Measurements from ENCODE around the gene PCDHB4.
"Not testable (repeated sequence)": the region's sequence is repeated elsewhere in the genome, so short reads cannot be mapped to it uniquely, and the experiment has no call there.

Gene PCDHB4

DNA sequence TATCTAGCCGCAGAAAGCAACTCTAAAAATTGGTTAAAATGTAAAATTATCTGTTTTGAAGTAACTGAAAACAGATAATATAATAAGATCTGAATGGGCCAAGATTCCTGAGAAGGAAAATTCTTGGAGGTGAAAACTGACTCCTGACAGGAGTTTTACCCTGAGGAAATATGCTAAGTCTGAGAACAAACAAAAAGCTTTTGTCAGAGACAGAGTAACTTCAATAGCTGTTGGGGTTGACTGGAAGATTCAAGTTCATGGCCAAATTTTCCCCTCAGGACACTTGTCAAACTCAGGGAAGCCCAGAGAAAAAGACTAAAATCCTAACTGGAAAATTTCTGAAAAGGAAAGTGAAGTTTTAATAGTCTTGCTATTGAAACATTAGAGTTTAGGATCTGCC lies 5.7 kb downstream of the PCDHB4 start:
- Histone ChIP-seq H3K27me3 (ENCODE audit: control insufficient read depth, low read length) (no peaks in the 10 kb centered on the region), H3F3A (ENCODE audit: control insufficient read depth, insufficient read depth) (no peaks in the 10 kb centered on the region), H4K20me1 (ENCODE audit: control insufficient read depth, insufficient read depth, low read depth, low read length) (no peaks in the 10 kb centered on the region), H3K79me2 (ENCODE audit: control insufficient read depth, low read length) (no peaks in the 10 kb centered on the region), H3K4me1 (ENCODE audit: control insufficient read depth, low read length) (no peaks in the 10 kb centered on the region), H3K4me3 (ENCODE audit: low read length) (no peak overlapping the region), H3K9me2 (replicated peaks; ENCODE audit: control insufficient read depth, low read length) (no peaks in the 10 kb centered on the region), H3K36me3 (ENCODE audit: control insufficient read depth, low read length) (no peaks in the 10 kb centered on the region), H3K9me3 (ENCODE audit: control insufficient read depth, insufficient read depth, low read length) (no peaks in the 10 kb centered on the region), H3K4me2 (ENCODE audit: low read length) (no peak overlapping the region), H3K27ac (ENCODE audit: low read depth, low read length) (no peak overlapping the region)
- TF ChIP-seq EZH2phosphoT487 (IDR thresholded peaks at IDR 0.05; ENCODE audit: borderline replicate concordance, low read length), result no peak
- TF ChIP-seq, protein P1, sequence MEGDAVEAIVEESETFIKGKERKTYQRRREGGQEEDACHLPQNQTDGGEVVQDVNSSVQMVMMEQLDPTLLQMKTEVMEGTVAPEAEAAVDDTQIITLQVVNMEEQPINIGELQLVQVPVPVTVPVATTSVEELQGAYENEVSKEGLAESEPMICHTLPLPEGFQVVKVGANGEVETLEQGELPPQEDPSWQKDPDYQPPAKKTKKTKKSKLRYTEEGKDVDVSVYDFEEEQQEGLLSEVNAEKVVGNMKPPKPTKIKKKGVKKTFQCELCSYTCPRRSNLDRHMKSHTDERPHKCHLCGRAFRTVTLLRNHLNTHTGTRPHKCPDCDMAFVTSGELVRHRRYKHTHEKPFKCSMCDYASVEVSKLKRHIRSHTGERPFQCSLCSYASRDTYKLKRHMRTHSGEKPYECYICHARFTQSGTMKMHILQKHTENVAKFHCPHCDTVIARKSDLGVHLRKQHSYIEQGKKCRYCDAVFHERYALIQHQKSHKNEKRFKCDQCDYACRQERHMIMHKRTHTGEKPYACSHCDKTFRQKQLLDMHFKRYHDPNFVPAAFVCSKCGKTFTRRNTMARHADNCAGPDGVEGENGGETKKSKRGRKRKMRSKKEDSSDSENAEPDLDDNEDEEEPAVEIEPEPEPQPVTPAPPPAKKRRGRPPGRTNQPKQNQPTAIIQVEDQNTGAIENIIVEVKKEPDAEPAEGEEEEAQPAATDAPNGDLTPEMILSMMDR (IDR thresholded peaks at IDR 0.05; ENCODE audit: low read depth, low read length, poor library complexity, severe bottlenecking), result no peak

DNA sequence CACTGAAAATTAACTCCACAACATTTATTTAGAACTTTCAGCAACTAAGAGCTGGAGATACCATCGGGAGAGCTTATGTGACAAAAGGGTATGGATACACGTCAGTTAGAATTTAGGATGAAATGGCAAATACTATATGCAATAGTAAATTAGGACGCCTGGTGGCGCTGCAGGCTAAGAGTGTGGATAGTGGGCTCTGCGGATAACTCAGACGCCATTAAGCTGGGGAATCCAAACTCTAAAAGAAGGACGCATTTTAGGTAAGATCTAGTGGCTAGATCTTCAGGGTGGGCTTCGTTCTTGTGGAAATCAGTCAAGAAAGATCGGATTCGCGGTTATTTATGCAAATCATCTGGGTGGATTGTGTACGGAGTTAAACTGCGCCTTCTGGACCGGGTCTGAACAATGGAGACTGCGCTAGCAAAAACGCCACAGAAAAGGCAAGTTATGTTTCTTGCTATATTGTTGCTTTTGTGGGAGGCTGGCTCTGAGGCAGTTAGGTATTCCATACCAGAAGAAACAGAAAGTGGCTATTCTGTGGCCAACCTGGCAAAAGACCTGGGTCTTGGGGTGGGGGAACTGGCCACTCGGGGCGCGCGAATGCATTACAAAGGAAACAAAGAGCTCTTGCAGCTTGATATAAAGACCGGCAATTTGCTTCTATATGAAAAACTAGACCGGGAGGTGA lies 13.6 kb downstream of the PCDHB4 start, which contains the start of gene PCDHB5:
TSS of gene PCDHB5 (plus strand) at position 177 of the 688 bp plus-strand sequence. CDS start at position 406, 229 bp downstream.
- Histone ChIP-seq H3K9me2 (replicated peaks; ENCODE audit: control insufficient read depth, low read length) (no peaks in the 10 kb centered on the region), H3K9me3 (ENCODE audit: control insufficient read depth, insufficient read depth, low read length) (no peaks in the 10 kb centered on the region; the same call in 1 of the 2 replicates), H3K4me1 (ENCODE audit: control insufficient read depth, low read length) (no peaks in the 10 kb centered on the region), H4K20me1 (ENCODE audit: control insufficient read depth, insufficient read depth, low read depth, low read length) (no peaks in the 10 kb centered on the region), H3K27me3 (ENCODE audit: control insufficient read depth, low read length) (no peaks in the 10 kb centered on the region), H3K4me3 (ENCODE audit: low read length) (no peak within 1 kb of the TSS), H3K27ac (ENCODE audit: low read depth, low read length) (no peak within 1 kb of the TSS), H3K36me3 (ENCODE audit: control insufficient read depth, low read length) (no peaks in the 10 kb centered on the region), H3F3A (ENCODE audit: control insufficient read depth, insufficient read depth) (no peaks in the 10 kb centered on the region), H3K4me2 (ENCODE audit: low read length) (no peak within 1 kb of the TSS), H3K79me2 (ENCODE audit: control insufficient read depth, low read length) (no peaks in the 10 kb centered on the region)
- TF ChIP-seq, protein P1 (IDR thresholded peaks at IDR 0.05; ENCODE audit: low read depth, low read length, poor library complexity, severe bottlenecking), result peak; percentile 26
- TF ChIP-seq EZH2phosphoT487 (IDR thresholded peaks at IDR 0.05; ENCODE audit: borderline replicate concordance, low read length), result no peak

GRCh38 chr5:141135718-141136266 lies 14.2 kb downstream of the PCDHB4 start:
- H3K4me2 ChIP-seq (ENCODE audit: low read length), result no peak overlapping the region
- H3K79me2 ChIP-seq (ENCODE audit: control insufficient read depth, low read length), result no peaks in the 10 kb centered on the region
- H3F3A ChIP-seq (ENCODE audit: control insufficient read depth, insufficient read depth), result no peaks in the 10 kb centered on the region
- no peak for TF ChIP-seq EZH2phosphoT487 (IDR thresholded peaks at IDR 0.05; ENCODE audit: borderline replicate concordance, low read length)
- TF ChIP-seq, protein P1 (IDR thresholded peaks at IDR 0.05; ENCODE audit: low read depth, low read length, poor library complexity, severe bottlenecking), result no peak
- H3K36me3 ChIP-seq (ENCODE audit: control insufficient read depth, low read length), result no peaks in the 10 kb centered on the region
- no peak overlapping the region for H3K4me3 ChIP-seq (ENCODE audit: low read length)
- H3K27me3 ChIP-seq (ENCODE audit: control insufficient read depth, low read length), result no peaks in the 10 kb centered on the region
- H3K9me2 ChIP-seq (replicated peaks; ENCODE audit: control insufficient read depth, low read length), result no peaks in the 10 kb centered on the region
- no peaks in the 10 kb centered on the region for H4K20me1 ChIP-seq (ENCODE audit: control insufficient read depth, insufficient read depth, low read depth, low read length)
- H3K27ac ChIP-seq (ENCODE audit: low read depth, low read length), result no peak overlapping the region
- no peaks in the 10 kb centered on the region for H3K4me1 ChIP-seq (ENCODE audit: control insufficient read depth, low read length)
- no peaks in the 10 kb centered on the region; the same call in 1 of the 2 replicates for H3K9me3 ChIP-seq (ENCODE audit: control insufficient read depth, insufficient read depth, low read length)

DNA sequence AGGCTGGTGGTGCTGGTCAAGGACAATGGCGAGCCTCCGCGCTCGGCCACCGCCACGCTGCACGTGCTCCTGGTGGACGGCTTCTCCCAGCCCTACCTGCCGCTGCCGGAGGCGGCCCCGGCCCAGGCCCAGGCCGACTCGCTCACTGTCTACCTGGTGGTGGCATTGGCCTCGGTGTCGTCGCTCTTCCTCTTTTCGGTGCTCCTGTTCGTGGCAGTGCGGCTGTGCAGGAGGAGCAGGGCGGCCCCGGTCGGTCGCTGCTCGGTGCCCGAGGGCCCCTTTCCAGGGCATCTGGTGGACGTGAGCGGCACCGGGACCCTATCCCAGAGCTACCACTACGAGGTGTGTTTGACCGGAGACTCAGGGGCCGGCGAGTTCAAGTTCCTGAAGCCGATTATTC lies 15.7 kb downstream of the PCDHB4 start:
- H3K79me2 ChIP-seq (ENCODE audit: control insufficient read depth, low read length); H3K27ac ChIP-seq (ENCODE audit: low read depth, low read length); H3K4me2 ChIP-seq (ENCODE audit: low read length); H3F3A ChIP-seq (ENCODE audit: control insufficient read depth, insufficient read depth); H3K9me2 ChIP-seq (replicated peaks; ENCODE audit: control insufficient read depth, low read length); H3K36me3 ChIP-seq (ENCODE audit: control insufficient read depth, low read length); H3K9me3 ChIP-seq (ENCODE audit: control insufficient read depth, insufficient read depth, low read length); H3K4me3 ChIP-seq (ENCODE audit: low read length); H3K4me1 ChIP-seq (ENCODE audit: control insufficient read depth, low read length); H4K20me1 ChIP-seq (ENCODE audit: control insufficient read depth, insufficient read depth, low read depth, low read length); H3K27me3 ChIP-seq (ENCODE audit: control insufficient read depth, low read length): not testable (repeated sequence)

All from DOHH2 (cell line).